Measurements from ENCODE around the gene SLC25A44.
"Not testable (repeated sequence)": the region's sequence is repeated elsewhere in the genome, so short reads cannot be mapped to it uniquely, and the experiment has no call there.

SLC25A44 gene

DNA sequence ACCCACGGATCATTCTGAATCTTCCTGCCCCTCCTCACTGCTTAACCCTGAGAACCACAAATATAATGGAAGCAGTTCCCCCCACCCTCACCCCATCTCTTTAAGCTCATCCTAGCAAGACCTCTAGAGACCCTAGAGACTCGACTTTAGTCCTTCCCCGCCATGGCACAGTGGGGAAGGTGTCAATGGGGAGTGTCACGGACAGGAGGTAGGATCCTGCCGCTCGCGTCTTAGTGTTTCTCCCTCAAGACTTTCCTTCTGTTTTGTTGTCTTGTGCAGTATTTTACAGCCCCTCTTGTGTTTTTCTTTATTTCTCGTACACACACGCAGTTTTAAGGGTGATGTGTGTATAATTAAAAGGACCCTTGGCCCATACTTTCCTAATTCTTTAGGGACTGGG is 18.2 kb downstream of the SLC25A44 start:
- DNase-seq: no peak

DNA sequence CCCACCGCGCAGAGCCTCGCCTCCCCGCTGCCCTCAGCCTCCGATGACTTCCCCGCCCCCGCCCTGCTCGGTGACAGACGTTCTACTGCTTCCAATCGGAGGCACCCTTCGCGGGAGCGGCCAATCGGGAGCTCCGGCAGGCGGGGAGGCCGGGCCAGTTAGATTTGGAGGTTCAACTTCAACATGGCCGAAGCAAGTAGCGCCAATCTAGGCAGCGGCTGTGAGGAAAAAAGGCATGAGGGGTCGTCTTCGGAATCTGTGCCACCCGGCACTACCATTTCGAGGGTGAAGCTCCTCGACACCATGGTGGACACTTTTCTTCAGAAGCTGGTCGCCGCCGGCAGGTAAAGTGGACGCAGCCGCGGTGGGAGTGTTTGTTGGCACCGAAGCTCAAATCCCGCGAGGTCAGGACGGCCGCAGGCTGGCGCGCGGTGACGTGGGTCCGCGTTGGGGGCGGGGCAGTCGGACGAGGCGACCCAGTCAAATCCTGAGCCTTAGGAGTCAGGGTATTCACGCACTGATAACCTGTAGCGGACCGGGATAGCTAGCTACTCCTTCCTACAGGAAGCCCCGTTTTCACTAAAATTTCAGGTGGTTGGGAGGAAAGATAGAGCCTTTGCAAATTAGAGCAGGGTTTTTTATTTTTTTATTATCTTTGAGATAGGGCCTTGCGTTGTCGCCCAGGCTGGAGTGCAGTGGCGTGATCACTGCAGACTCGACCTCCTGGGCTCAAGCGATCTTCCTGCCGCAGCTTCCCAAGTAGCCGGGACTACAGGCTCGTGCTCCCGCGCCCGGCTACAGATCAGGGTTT is 19.1 kb downstream of the SLC25A44 start, which contains the start of gene PMF1:
Gene PMF1 (plus strand): TSS at position 175 of the 811 bp plus-strand sequence. CDS start 9 bp downstream, at position 184.
- peak; percentile 96 for DNase-seq

DNA sequence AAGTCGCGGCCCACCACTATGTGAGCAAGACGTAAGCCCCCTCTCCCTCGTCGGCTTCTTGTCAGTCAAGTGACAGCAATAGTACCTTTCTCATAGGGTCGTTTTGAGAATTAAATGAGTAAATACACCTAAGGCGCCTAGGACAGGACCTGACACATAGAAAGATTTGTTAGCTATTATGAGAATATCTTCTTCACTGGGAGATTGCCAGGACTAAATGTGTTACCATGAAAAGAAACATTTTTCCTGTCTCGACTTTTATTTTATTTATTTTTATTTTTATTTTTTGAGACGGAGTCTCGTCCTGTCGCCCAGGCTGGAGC is 19.7 kb downstream of the SLC25A44 start:
- DNase-seq: no peak

DNA sequence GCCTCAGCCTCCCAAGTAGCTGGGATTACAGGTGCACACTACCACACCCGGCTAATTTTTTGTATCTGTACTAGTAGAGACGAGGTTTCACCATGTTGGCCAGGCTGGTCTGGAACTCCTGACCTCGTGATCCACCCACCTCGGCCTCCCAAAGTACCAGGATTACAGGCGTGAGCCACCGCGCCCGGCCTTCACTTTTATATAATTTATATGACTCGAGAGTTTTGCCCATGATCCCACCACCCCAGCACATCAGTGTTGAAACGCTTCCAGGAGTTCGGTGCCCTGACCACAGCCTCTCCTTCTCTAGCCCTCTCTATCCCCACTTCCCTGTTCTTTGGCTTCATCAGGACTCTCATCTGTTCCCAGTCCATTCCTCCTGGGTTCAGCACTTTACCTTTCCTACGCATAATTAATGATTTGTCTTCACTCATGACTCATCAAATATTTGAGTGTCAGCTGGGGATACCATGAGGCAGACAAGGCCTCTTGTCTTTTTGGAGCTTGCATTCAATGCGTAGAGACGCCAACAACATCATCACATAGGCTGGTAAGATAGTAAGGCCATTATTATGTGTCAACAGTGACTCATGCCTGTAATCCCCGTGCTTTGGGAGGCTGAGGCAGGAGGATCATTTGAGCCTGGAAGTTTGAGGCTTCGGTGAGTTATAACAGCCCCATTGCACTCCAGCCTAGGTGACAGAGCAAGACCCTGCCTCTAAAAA is 20.3 kb downstream of the SLC25A44 start:
- peak; percentile 32 for DNase-seq

DNA sequence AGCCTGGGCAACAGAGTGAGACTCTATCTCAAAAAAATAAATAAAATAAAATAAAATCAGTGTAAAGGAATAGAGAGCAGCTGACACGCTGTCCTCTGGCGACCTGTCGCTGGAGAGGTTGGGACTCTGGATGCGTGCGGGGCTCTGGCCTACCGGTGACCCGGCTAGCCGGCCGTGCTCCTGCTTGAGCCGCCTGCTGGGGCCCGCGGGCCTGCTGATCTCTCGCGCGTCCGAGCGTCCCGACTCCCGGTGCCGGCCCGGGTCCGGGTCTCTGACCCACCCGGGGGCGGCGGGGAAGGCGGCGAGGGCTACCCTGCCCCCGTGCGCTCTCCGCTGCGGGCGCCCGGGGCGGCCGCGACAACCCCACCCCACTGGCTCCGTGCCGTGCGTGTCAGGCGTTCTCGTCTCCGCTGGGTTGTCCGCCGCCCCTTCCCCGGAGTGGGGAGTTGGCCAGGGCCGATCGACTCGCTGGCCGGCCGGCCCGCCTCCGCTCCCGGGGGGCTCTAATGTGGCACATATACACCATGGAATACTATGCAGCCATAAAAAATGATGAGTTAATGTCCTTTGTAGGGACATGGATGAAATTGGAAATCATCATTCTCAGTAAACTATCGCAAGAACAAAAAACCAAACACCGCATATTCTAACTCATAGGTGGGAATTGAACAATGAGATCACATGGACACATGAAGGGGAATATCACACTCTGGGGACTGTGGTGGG is 22.6 kb downstream of the SLC25A44 start:
- not testable (repeated sequence) for DNase-seq

DNA sequence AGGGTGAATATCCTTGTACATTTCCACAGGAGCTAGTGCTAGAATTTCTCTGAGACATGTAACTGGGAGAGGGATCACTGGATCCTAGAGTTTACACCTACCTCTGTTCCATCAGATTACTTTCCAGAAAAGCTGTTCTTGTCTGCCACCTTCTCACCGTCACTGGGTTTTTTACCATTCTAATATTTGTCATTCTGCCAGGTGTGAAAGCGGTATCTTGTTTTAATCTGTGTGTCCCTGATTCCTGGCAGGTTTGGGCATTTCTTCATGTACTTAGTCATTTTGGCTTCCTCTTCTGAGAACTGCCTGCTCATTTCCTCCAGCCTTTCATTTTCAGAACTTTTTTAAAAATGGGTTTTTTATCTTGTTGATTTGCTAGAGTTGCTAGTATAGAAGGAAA is 24.0 kb downstream of the SLC25A44 start:
- DNase-seq: peak; percentile 40

DNA sequence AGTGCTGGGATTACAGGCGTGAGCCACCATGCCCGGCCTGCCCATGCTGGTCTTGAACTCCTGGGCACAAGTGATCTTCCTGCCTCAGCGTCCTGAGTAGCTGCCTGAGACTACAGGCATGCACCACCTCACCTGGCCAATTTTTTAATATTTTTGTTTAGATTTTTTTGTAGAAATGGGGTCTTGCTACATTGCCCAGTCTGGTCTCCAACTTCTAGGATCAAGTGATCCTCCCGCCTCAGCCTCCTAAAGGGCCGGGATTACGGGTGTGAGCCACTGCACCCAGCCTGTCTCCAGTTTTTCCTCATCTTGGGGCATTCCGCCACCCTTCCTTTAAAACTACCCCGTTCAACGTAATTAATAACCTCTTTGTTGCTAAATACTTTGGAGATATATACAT is 26.3 kb downstream of the SLC25A44 start:
- no peak for DNase-seq

DNA sequence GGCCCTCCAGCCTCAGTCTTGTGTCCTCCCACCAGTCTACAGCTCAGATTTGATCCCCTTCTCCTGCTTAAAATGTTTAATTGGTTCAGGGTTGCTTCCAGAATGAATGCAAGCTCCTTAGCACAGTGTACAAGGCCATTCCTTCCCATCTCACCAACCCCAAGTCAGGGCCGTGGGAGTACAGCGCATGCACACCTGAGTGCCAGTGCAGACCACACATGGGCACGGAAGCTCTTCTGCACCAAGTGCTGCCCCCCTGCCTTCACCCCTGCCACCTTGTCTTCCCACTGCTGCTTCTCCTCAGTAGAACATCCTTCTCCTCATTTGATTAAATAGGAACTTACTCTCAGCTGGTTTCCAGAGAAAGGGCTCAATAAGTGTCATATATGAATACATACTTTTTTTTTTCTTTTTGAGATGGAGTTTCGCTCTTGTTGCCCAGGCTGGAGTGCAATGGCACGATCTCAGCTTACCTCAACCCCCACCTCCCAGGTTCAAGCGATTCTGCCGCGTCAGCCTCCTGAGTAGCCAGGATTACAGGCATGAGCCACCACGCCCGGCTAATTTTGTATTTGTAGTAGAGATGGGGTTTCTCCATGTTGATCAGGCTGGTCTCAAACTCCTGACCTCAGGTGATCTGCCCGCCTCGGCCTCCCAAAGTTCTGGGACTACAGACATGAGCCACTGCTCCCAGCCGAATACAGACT is 28.2 kb downstream of the SLC25A44 start:
- DNase-seq: no peak

DNA sequence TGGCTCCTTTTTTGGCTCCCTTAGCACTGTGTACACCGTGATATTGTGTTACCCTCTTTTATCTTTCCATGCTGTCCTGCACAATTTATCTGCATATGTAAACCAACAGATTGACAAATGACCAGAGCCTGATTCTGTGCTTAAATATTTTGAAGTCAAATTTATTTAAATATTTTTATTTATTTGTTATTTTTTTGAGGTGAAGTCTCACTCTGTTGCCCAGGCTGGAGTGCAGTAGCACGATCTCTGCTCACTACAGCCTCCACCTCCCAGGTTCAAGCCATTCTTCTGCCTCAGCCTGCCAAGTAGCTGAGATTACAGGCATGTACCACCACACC is 31.7 kb downstream of the SLC25A44 start:
- DNase-seq: no peak

DNA sequence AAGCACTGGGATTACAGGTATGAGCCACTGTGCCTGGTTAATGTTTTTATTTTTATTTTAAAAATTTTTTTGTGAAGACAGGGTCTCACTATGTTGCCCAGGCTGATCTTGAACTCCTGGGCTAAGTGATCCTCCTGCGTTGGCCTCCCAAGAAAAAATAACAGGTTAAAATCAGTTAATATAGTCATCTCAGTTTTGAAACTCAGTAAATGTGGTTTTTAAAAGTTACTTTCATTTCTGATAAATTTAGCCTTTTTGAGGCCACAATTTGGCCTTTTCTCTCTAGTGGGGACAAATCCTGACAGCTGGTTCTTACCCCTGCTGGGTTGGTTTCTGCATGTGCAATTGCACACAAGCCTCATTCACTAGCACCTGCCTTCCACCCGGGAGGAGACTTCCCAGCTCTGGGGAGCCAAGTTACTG is 32.2 kb downstream of the SLC25A44 start:
- no peak for DNase-seq

DNA sequence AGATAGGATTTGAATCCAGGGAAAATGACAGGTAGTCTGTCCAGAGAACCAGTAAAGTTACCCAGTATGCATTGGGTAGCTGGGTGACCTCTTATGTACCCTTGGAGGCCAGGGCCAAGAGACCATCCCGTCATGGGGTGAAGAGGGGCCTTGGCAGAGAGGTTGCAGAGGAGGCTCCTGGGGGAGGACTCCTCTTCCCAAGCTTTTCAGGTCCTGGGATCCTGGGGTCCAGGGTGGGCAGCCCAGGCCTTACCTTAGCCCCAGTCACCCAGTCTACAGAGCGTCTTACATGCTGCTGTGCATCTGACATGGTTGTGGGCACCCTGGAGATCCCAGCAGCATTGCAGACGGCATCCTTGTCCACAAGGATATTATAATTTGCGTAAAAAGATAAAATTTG is 32.9 kb downstream of the SLC25A44 start:
- no peak for DNase-seq

DNA sequence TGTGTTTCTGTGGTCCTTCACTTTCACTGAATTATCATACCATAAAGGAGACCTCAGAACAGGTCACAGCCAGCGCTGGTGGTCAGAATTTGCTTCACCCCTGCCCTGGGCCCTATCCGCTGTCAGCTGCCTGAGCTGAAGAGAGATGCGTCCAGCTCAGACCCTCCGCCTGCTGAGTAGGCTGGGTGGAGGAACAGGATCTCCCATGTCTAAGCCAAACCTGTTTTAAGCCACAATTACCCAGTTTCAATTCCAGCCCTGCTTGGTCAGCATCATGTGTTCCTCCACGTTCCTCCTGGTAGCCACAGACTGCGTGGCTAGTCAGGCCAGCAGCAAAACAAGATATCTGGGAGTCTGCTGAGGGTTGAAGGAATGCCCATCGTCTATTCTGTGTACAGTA is 34.6 kb downstream of the SLC25A44 start:
- DNase-seq: no peak

DNA sequence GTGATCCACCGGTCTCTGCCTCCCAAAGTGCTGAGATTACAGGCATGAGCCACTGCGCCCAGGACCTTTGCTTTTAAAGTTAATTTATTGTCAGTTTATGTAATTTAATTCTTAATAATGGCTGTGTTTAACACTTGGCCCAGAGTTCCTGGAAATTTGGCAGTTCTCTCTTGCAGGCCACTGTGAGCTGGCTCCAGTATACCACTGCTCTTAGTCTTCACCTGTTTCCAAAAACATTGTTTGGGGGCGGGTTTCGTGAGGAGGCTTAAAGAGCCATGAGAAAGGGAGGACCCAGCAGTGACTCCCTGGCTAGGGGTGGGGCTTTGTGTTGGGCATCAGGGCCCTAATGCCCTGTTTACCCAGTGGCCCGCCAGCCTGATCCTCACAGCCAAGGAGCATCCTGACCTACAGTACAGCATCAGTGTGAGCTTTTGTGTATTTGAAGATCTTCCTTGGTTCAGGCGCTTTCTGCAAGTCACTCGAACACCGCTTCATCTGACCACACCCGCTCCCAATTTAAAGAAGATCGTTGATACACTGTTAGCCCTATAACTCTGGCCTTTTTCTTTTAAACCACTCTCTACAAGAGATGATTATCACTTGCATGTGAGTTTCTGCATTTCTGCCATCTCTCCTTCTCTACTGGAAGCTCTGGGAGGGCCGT is 36.0 kb downstream of the SLC25A44 start:
- DNase-seq: peak; percentile 53

DNA sequence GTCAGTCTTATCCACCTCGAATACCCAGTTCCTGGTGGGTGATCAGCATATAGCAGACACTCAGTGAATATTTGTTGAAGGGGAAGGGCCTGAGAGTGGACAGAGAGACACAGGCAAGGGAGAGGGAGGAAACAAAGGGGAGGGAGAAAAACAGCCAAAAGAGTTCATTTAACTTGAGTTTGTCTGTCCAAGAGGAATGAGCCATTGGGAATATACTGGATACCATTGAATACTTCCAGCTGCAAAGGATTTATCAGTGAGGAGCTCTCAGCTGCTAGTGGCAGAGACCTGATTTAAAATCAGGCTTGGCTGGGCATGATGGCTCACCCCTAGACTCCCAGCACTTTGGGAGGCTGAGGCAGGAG is 36.6 kb downstream of the SLC25A44 start:
- DNase-seq: no peak

DNA sequence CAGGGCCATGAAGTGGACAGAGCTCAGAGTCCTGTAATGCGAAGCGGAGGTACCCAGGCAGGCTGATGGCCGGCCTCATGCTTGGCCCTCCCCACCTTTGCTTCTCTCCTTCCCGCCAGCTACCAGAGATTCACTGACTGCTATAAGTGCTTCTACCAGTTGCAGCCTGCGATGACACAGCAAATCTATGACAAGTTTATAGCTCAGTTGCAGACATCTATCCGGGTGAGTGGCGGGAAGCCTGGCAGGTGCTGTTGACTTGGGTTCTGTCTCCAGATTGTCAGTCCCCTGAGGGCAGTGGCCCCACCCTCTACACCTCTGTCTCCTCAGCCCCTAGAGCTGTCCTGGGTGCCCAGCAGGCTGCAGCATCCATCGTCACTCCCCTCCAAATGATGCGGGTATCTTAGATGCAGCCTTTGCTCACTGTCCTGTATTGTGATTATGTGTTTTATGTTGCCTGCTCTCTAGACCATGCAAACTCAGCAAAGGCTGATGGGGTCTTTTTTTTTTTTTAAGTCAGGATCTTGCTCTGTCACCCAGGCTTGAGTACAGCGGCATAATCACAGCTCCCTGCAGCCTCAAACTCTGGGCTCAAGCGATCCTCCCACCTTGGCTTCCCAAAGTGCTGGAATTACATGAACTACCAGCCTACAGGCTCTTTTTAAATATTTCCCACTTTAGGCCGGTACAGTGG is 38.4 kb downstream of the SLC25A44 start:
- no peak for DNase-seq

DNA sequence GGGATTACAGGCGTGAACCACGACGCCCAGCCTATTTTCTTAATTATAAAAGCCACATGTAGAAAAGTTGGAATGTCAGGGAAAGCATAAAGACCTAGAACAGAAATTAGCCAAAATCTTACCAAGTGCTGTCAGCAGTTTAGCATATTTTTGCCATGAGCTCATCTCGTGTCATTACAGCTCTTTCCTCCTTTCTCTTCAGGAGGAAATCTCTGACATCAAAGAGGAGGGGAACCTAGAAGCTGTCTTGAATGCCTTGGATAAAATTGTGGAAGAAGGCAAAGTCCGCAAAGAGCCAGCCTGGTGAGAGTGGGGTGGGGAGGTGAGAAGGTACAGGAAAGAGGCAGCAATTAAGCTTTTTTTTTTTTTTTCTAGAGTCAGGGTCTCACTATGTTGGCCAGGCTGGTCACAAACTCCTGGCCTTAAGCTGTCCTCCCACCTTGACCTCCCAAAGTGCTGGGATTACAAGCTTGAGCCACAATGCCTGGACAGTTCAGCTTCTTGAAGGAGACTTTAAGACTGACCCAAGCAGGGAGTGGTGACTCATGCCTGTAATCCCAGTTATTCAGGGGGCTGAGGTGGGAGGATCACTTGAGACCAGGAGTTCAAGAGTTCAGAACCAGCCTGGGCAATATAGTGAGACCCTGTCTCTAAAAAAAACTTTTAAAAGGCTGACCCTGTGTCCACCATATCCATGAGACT is 39.7 kb downstream of the SLC25A44 start:
- DNase-seq: no peak

DNA sequence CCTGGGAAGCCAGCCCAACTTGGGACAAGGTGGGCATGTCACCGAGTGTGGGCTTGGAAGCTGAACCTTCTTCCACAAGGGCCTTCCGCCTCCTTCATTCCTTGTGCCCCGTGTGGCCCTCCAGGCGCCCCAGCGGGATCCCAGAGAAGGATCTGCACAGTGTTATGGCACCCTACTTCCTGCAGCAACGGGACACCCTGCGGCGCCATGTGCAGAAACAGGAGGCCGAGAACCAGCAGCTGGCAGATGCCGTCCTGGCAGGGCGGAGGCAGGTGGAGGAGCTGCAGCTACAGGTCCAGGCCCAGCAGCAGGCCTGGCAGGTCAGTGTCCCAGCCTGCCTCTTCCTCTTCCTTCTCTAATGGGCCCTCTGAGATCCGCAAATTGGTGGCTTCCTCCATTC is 42.3 kb downstream of the SLC25A44 start:
- no peak for DNase-seq

DNA sequence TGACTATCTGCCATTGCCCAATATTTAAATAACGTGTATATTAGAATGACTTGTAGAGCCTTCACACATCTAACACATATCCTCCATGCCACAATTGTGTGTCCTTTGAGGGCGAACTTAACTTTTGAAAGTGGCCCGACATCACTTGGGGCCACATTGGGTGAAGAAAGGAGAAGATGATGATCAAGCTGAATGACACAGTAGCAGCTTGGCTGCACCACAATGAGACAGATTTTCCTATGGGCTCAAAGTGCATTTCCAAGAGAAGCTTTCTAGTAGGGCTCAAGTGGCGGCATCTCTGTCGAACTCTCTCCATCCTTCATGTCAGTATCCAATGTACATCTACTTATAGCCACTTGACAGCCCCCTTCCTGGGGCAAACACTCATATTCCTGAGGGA is 44.3 kb downstream of the SLC25A44 start:
- no peak for DNase-seq

DNA sequence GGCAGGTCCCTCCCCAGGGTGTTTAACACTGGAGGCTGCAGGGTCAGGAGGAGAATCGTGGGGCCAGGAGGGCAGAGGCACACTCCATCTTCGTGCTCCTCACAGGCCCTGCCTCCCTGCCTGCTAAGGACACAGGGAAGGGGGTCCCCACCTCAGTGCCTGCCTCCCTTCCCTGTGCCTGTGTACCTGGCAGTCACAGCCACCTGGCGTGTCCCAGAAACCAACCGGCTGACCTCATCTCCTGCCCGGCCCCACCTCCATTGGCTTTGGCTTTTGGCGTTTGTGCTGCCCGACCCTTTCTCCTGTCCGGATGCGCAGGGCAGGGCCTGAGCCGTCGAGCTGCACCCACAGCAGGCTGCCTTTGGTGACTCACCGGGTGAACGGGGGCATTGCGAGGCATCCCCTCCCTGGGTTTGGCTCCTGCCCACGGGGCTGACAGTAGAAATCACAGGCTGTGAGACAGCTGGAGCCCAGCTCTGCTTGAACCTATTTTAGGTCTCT is 47.5 kb downstream of the SLC25A44 start:
- no peak for DNase-seq

DNA sequence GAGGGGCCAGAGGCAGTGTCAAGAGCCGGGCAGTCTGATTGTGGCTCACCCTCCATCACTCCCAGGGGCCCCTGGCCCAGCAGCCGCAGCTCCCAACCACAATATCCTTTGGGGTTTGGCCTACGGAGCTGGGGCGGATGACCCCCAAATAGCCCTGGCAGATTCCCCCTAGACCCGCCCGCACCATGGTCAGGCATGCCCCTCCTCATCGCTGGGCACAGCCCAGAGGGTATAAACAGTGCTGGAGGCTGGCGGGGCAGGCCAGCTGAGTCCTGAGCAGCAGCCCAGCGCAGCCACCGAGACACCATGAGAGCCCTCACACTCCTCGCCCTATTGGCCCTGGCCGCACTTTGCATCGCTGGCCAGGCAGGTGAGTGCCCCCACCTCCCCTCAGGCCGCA is 48.0 kb downstream of the SLC25A44 start, which contains the start of gene BGLAP:
Gene BGLAP (plus strand): TSS at position 259 of the 400 bp plus-strand sequence. CDS start 48 bp downstream, at position 307.
- DNase-seq: no peak

DNA sequence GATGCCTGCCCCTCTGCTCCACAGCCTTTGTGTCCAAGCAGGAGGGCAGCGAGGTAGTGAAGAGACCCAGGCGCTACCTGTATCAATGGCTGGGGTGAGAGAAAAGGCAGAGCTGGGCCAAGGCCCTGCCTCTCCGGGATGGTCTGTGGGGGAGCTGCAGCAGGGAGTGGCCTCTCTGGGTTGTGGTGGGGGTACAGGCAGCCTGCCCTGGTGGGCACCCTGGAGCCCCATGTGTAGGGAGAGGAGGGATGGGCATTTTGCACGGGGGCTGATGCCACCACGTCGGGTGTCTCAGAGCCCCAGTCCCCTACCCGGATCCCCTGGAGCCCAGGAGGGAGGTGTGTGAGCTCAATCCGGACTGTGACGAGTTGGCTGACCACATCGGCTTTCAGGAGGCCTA is 48.8 kb downstream of the SLC25A44 start:
- no peak for DNase-seq

Data from hematopoietic multipotent progenitor cell treated with erythropoietin and hydrocortisone succinate and interleukin-3 and kit ligand, for 8 days (in vitro differentiated cells).